ENCODE results near the gene GPR107.
"Not testable (repeated sequence)": the region's sequence is repeated elsewhere in the genome, so short reads cannot be mapped to it uniquely, and the experiment has no call there.

DNA sequence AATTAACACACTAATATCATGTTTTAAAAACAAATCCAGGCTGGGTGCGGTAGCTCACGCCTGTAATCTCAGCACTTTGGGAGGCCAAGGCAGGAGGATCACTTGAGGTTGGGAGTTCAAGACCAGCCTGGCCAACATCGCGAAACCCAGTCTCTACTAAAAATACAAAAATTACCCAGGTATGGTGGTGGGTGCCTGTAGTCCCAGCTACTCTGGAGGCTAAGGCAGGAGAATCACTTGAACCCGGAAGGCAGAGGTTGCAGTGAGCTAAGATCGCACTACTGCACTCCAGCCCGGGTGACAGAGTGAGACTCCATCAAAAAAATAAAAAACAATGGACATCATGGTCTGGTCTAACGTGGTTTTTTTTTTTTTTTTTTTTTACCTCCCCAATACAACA, 36.2 kb upstream of the GPR107 start:
- TF ChIP-seq POU5F1 (IDR thresholded peaks at IDR 0.05; ENCODE audit: low read depth, low read length); KDM1A (IDR thresholded peaks at IDR 0.05; ENCODE audit: borderline replicate concordance, low read length); POLR2A (IDR thresholded peaks at IDR 0.05; ENCODE audit: control extremely low read depth in 1 of 2, low read depth in 2 of 2, low read length in 2 of 2); RAD21 (IDR thresholded peaks at IDR 0.05 in 1 of 2, conservative IDR thresholded peaks at IDR 0.05 in 1 of 2; ENCODE audit: low read depth in 2 of 2, low read length in 2 of 2); BCL11A (IDR thresholded peaks at IDR 0.05; ENCODE audit: low read depth in 2 of 2, low read length in 2 of 2); EZH2 (IDR thresholded peaks at IDR 0.05; ENCODE audit: low read depth, low read length, severe bottlenecking); EP300 (IDR thresholded peaks at IDR 0.05; ENCODE audit: borderline replicate concordance in 1 of 2, low read depth in 2 of 2, low read length in 2 of 2); SIN3A (conservative IDR thresholded peaks at IDR 0.05 in 1 of 2, IDR thresholded peaks at IDR 0.05 in 1 of 2; ENCODE audit: low read depth in 1 of 2, low read length in 2 of 2); PHF8 (conservative IDR thresholded peaks at IDR 0.05; ENCODE audit: low read depth, low read length); CHD2 (IDR thresholded peaks at IDR 0.05; ENCODE audit: low read length): not testable (repeated sequence)
- TF ChIP-seq, protein P1, sequence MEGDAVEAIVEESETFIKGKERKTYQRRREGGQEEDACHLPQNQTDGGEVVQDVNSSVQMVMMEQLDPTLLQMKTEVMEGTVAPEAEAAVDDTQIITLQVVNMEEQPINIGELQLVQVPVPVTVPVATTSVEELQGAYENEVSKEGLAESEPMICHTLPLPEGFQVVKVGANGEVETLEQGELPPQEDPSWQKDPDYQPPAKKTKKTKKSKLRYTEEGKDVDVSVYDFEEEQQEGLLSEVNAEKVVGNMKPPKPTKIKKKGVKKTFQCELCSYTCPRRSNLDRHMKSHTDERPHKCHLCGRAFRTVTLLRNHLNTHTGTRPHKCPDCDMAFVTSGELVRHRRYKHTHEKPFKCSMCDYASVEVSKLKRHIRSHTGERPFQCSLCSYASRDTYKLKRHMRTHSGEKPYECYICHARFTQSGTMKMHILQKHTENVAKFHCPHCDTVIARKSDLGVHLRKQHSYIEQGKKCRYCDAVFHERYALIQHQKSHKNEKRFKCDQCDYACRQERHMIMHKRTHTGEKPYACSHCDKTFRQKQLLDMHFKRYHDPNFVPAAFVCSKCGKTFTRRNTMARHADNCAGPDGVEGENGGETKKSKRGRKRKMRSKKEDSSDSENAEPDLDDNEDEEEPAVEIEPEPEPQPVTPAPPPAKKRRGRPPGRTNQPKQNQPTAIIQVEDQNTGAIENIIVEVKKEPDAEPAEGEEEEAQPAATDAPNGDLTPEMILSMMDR (IDR thresholded peaks at IDR 0.05; ENCODE audit: control extremely low read depth in 1 of 3, insufficient read depth in 1 of 3, low read depth in 1 of 3, low read length in 3 of 3): not testable (repeated sequence)
